HepG2 (cell line): Measurements from ENCODE around the gene UQCC5. TPM values are rescaled to one million over a fixed set of nuclear protein-coding genes. Genes with fewer than 3 reads are reported as not detected.

Source experiments
- DDIT3 ChIP-seq: sonication (generic); formaldehyde crosslinking; IDR thresholded peaks from 2 replicates; pipeline ENCODE4 v1.4.0; 2020; ENCODE audit warnings: mild to moderate bottlenecking, missing genetic modification reagents
- GABPA ChIP-seq, 2 experiments: IDR thresholded peaks; 2 replicates each; pipeline ENCODE4 v1.6.1; 2011 to 2016; ENCODE audit warnings: low read depth in 2 of 2, low read length in 1 of 2, missing biosample characterization in 1 of 2, missing genetic modification characterization in 1 of 2
- GATAD1 ChIP-seq: IDR thresholded peaks from 2 replicates; pipeline ENCODE4 v1.6.1; 2016; ENCODE audit warnings: missing genetic modification reagents, missing compliant biosample characterization
- HOXA7 ChIP-seq: sonication (generic); formaldehyde crosslinking; IDR thresholded peaks from 2 replicates; pipeline ENCODE4 v1.8.1; 2022; ENCODE audit warnings: mild to moderate bottlenecking, missing genetic modification reagents, moderate library complexity
- NR3C1 ChIP-seq: sonication (generic); formaldehyde crosslinking; IDR thresholded peaks from 2 replicates; pipeline ENCODE4 v1.4.0; 2020; ENCODE audit warnings: missing genetic modification reagents
- PRMT3 ChIP-seq: sonication (generic); formaldehyde crosslinking; IDR thresholded peaks from 2 replicates; pipeline ENCODE4 v1.8.1; 2022; ENCODE audit warnings: low read depth, mild to moderate bottlenecking, moderate library complexity, missing genetic modification reagents, borderline replicate concordance
- TBL1XR1 ChIP-seq: fragments of 150-350 bp; IDR thresholded peaks from 2 replicates; pipeline ENCODE4 v1.6.1; 2014; ENCODE audit warnings: borderline replicate concordance, low read length; ENCODE audit not compliant: partially characterized antibody
- TEF ChIP-seq: sonication (generic); formaldehyde crosslinking; IDR thresholded peaks from 2 replicates; pipeline ENCODE4 v1.5.0; 2020; ENCODE audit warnings: missing genetic modification reagents
- TSC22D2 ChIP-seq: sonication (generic); formaldehyde crosslinking; IDR thresholded peaks from 2 replicates; pipeline ENCODE4 v1.5.1; 2020; ENCODE audit warnings: missing genetic modification reagents, mild to moderate bottlenecking, borderline replicate concordance
- ZFP1 ChIP-seq: IDR thresholded peaks from 2 replicates; pipeline ENCODE4 v1.6.1; 2016
- ZFX ChIP-seq: sonication (generic); formaldehyde crosslinking; IDR thresholded peaks from 2 replicates; pipeline ENCODE4 v1.4.0; 2020; ENCODE audit warnings: mild to moderate bottlenecking, low read depth, missing genetic modification reagents, moderate library complexity
- ZNF224 ChIP-seq: sonication (generic); formaldehyde crosslinking; IDR thresholded peaks from 2 replicates; pipeline ENCODE4 v1.5.0; 2020; ENCODE audit warnings: mild to moderate bottlenecking, missing genetic modification reagents
- ZNF282 ChIP-seq: fragments of 450-650 bp; IDR thresholded peaks from 2 replicates; pipeline ENCODE4 v1.6.1; 2018; ENCODE audit not compliant: partially characterized antibody
- ZNF33A ChIP-seq: sonication (generic); formaldehyde crosslinking; IDR thresholded peaks from 2 replicates; pipeline ENCODE4 v1.5.1; 2020; ENCODE audit warnings: missing genetic modification reagents, mild to moderate bottlenecking, moderate library complexity, borderline replicate concordance
- ZNF451 ChIP-seq: sonication (generic); formaldehyde crosslinking; IDR thresholded peaks from 2 replicates; pipeline ENCODE4 v1.5.0; 2020; ENCODE audit warnings: mild to moderate bottlenecking, missing genetic modification reagents
- ZNF468 ChIP-seq: sonication (generic); formaldehyde crosslinking; IDR thresholded peaks from 2 replicates; pipeline ENCODE4 v1.8.0; 2022; ENCODE audit warnings: mild to moderate bottlenecking, moderate library complexity, missing genetic modification reagents
- ZNF564 ChIP-seq: sonication (generic); formaldehyde crosslinking; IDR thresholded peaks from 2 replicates; pipeline ENCODE4 v1.8.1; 2023; ENCODE audit warnings: mild to moderate bottlenecking, missing genetic modification reagents
- ZNF768 ChIP-seq: sonication (generic); formaldehyde crosslinking; IDR thresholded peaks from 2 replicates; pipeline ENCODE4 v1.4.0; 2020; ENCODE audit warnings: missing genetic modification reagents
- ZNF780A ChIP-seq: sonication (generic); formaldehyde crosslinking; IDR thresholded peaks from 2 replicates; pipeline ENCODE4 v1.8.0; 2022; ENCODE audit warnings: mild to moderate bottlenecking, missing genetic modification reagents, moderate library complexity
- ZNF792 ChIP-seq: IDR thresholded peaks from 2 replicates; pipeline ENCODE4 v1.6.1; 2016
- ZSCAN20 ChIP-seq: sonication (generic); formaldehyde crosslinking; IDR thresholded peaks from 2 replicates; pipeline ENCODE4 v1.4.0; 2020; ENCODE audit warnings: missing genetic modification reagents, mild to moderate bottlenecking, borderline replicate concordance
- polyA plus RNA-seq, 8 experiments: library from polyadenylated mRNA; depleted of rRNA in 3 of 8; stranded (reverse) in 7 of 8; unstranded in 1 of 8; fragments of >200 nt; fragmentation: Illumina TruSeq in 4 of 8; extraction: Trizol in 4 of 8; gene quantifications; 2 replicates each; pipeline versions ENCODE4 v1.2.1 to v1.2.3, GENCODE V29; 2011 to 2016; ENCODE audit warnings: low read depth in 4 of 8, missing spikeins in 1 of 8, mixed read lengths in 1 of 8; ENCODE audit not compliant: insufficient read depth in 1 of 8
- total RNA-seq, 5 experiments: library from RNA; depleted of rRNA; stranded (reverse); fragments of >200 nt; fragmentation: Illumina TruSeq; extraction: Trizol; gene quantifications; 2 replicates each; pipeline ENCODE4 v1.2.3, GENCODE V29; 2016; ENCODE audit warnings: low read depth in 1 of 5
- TF ChIP-seq, protein P1 (sequence below): sonication (generic); formaldehyde crosslinking; conservative IDR thresholded peaks from 2 replicates; pipeline ENCODE4 v1.8.0; 2022; ENCODE audit warnings: missing genetic modification reagents
- TF ChIP-seq, protein P2 (sequence below): sonication (generic); formaldehyde crosslinking; IDR thresholded peaks from 2 replicates; pipeline ENCODE4 v1.4.0; 2020; ENCODE audit warnings: missing genetic modification reagents

The UQCC5 gene
- total and polyA plus RNA-seq, 2 of the 13 experiments (the other 11 are each of a cell fraction or from before 2014, with no cell fraction given), result 15.4 to 29.5 TPM

- no peak for TF ChIP-seq GABPA (IDR thresholded peaks at IDR 0.05; ENCODE audit: low read depth, low read length)
- TF ChIP-seq GABPA (CRISPR knock-in tag; IDR thresholded peaks at IDR 0.05; ENCODE audit: low read depth), result peak; percentile 78
- TF ChIP-seq, protein P1, sequence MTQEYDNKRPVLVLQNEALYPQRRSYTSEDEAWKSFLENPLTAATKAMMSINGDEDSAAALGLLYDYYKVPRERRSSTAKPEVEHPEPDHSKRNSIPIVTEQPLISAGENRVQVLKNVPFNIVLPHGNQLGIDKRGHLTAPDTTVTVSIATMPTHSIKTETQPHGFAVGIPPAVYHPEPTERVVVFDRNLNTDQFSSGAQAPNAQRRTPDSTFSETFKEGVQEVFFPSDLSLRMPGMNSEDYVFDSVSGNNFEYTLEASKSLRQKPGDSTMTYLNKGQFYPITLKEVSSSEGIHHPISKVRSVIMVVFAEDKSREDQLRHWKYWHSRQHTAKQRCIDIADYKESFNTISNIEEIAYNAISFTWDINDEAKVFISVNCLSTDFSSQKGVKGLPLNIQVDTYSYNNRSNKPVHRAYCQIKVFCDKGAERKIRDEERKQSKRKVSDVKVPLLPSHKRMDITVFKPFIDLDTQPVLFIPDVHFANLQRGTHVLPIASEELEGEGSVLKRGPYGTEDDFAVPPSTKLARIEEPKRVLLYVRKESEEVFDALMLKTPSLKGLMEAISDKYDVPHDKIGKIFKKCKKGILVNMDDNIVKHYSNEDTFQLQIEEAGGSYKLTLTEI (CRISPR knock-in tag), result no peak
- TF ChIP-seq NR3C1 (CRISPR knock-in tag), result no peak
- no peak for TF ChIP-seq ZFP1
- TF ChIP-seq ZFX (CRISPR knock-in tag), result peak; percentile 89
- TF ChIP-seq TBL1XR1, result no peak
- TF ChIP-seq ZNF792, result peak; percentile 92
- no peak for TF ChIP-seq ZSCAN20
- peak; percentile 95; the same call in 1 of the 2 replicates for TF ChIP-seq PRMT3 (CRISPR knock-in tag)
- 0 out of 2 replicates have a peak, but pooled peaks have one; percentile 44 for TF ChIP-seq ZNF780A
- TF ChIP-seq TEF (CRISPR knock-in tag), result 0 out of 2 replicates have a peak, but pooled peaks have one; percentile 20
- no peak for TF ChIP-seq ZNF282
- peak; percentile 51; the same call in 1 of the 2 replicates for TF ChIP-seq ZNF768 (CRISPR knock-in tag)
- no peak for TF ChIP-seq ZNF33A (CRISPR knock-in tag)
- TF ChIP-seq ZNF468 (CRISPR knock-in tag), result peak; percentile 81
- TF ChIP-seq ZNF451, result peak; percentile 77; the same call in 1 of the 2 replicates
- no peak for TF ChIP-seq TSC22D2 (CRISPR knock-in tag)
- TF ChIP-seq ZNF224, result no peak
- peak; percentile 78 for TF ChIP-seq ZNF564 (CRISPR knock-in tag)
- peak; percentile 83 for TF ChIP-seq GATAD1 (CRISPR knock-in tag)
- no peak for TF ChIP-seq DDIT3 (CRISPR knock-in tag)
- TF ChIP-seq HOXA7, result no peak
- TF ChIP-seq, protein P2, sequence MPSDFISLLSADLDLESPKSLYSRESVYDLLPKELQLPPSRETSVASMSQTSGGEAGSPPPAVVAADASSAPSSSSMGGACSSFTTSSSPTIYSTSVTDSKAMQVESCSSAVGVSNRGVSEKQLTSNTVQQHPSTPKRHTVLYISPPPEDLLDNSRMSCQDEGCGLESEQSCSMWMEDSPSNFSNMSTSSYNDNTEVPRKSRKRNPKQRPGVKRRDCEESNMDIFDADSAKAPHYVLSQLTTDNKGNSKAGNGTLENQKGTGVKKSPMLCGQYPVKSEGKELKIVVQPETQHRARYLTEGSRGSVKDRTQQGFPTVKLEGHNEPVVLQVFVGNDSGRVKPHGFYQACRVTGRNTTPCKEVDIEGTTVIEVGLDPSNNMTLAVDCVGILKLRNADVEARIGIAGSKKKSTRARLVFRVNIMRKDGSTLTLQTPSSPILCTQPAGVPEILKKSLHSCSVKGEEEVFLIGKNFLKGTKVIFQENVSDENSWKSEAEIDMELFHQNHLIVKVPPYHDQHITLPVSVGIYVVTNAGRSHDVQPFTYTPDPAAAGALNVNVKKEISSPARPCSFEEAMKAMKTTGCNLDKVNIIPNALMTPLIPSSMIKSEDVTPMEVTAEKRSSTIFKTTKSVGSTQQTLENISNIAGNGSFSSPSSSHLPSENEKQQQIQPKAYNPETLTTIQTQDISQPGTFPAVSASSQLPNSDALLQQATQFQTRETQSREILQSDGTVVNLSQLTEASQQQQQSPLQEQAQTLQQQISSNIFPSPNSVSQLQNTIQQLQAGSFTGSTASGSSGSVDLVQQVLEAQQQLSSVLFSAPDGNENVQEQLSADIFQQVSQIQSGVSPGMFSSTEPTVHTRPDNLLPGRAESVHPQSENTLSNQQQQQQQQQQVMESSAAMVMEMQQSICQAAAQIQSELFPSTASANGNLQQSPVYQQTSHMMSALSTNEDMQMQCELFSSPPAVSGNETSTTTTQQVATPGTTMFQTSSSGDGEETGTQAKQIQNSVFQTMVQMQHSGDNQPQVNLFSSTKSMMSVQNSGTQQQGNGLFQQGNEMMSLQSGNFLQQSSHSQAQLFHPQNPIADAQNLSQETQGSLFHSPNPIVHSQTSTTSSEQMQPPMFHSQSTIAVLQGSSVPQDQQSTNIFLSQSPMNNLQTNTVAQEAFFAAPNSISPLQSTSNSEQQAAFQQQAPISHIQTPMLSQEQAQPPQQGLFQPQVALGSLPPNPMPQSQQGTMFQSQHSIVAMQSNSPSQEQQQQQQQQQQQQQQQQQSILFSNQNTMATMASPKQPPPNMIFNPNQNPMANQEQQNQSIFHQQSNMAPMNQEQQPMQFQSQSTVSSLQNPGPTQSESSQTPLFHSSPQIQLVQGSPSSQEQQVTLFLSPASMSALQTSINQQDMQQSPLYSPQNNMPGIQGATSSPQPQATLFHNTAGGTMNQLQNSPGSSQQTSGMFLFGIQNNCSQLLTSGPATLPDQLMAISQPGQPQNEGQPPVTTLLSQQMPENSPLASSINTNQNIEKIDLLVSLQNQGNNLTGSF, result peak; percentile 46
These were observed at the start of gene UQCC5 (continued) for GRCh38 chr3:52536369-52537164.
